ENCODE data around the gene ATP5PD.

Gene ATP5PD

GRCh38 chr17:75020331-75021110 is 26.2 kb downstream of the ATP5PD start:
- no peak for TF ChIP-seq CTCF (IDR thresholded peaks at IDR 0.05)

GRCh38 chr17:75019710-75020109 is 27.1 kb downstream of the ATP5PD start:
- TF ChIP-seq ZFX (IDR thresholded peaks at IDR 0.05; ENCODE audit: borderline replicate concordance): no peak
- no peak for TF ChIP-seq CTCF (IDR thresholded peaks at IDR 0.05)
- no peak overlapping the region for H3K27ac ChIP-seq

More at GRCh38 chr17:75020331-75021110, 26.2 kb downstream of the ATP5PD start:
- no peak overlapping the region for H3K27ac ChIP-seq

GRCh38 chr17:75019146-75019545 is 27.6 kb downstream of the ATP5PD start:
- TF ChIP-seq ZFX (IDR thresholded peaks at IDR 0.05; ENCODE audit: borderline replicate concordance) (no peak), CTCF (IDR thresholded peaks at IDR 0.05) (no peak)

GRCh38 chr17:75013092-75013559 is 33.6 kb downstream of the ATP5PD start:
- no peak for TF ChIP-seq CTCF (IDR thresholded peaks at IDR 0.05)
- no peak for TF ChIP-seq ZFX (IDR thresholded peaks at IDR 0.05; ENCODE audit: borderline replicate concordance)

More at GRCh38 chr17:75019146-75019545, 27.6 kb downstream of the ATP5PD start:
- no peak overlapping the region for H3K27ac ChIP-seq

GRCh38 chr17:75012346-75013091 is 34.2 kb downstream of the ATP5PD start, which contains the start of gene MRPL58:
Gene MRPL58 (plus strand): TSS chr17:75012670. CDS start chr17:75012687, 17 bp downstream.
- H3K27ac ChIP-seq: peak within 1 kb of the TSS; percentile 98
- no peak for TF ChIP-seq ZFX (IDR thresholded peaks at IDR 0.05; ENCODE audit: borderline replicate concordance)
- peak; percentile 27 for TF ChIP-seq CTCF (IDR thresholded peaks at IDR 0.05)

More at GRCh38 chr17:75013092-75013559, 33.6 kb downstream of the ATP5PD start:
- peak overlapping the region; percentile 98 for H3K27ac ChIP-seq

- H3K27ac ChIP-seq: peak overlapping the region; percentile 98
- TF ChIP-seq CTCF (IDR thresholded peaks at IDR 0.05): no peak
- no peak for TF ChIP-seq ZFX (IDR thresholded peaks at IDR 0.05; ENCODE audit: borderline replicate concordance)
These were observed 34.7 kb downstream of the ATP5PD start for GRCh38 chr17:75012096-75012345.
